MM.1S (cell line): Measurements from ENCODE around the gene BANP.
"Not testable (repeated sequence)": the region's sequence is repeated elsewhere in the genome, so short reads cannot be mapped to it uniquely, and the experiment has no call there.

Experiments used
- EZH2 ChIP-seq: fragments of 300-600 bp; sonication (generic); optimal IDR thresholded peaks from 2 replicates; pipeline ENCODE3; 2017; ENCODE audit warnings: low read depth, mild to moderate bottlenecking, antibody characterized with exemption, low read length, mixed read lengths
- EZH2phosphoT487 ChIP-seq: fragments of 300-600 bp; sonication (generic); IDR thresholded peaks from 2 replicates; pipeline ENCODE4 v1.6.1; 2018; ENCODE audit warnings: antibody characterized with exemption, low read length
- TF ChIP-seq, protein P1 (sequence below): fragments of 300-600 bp; sonication (generic); IDR thresholded peaks from 2 replicates; pipeline ENCODE4 v1.5.1; 2016; ENCODE audit warnings: antibody characterized with exemption, low read length, mixed read lengths

DNA sequence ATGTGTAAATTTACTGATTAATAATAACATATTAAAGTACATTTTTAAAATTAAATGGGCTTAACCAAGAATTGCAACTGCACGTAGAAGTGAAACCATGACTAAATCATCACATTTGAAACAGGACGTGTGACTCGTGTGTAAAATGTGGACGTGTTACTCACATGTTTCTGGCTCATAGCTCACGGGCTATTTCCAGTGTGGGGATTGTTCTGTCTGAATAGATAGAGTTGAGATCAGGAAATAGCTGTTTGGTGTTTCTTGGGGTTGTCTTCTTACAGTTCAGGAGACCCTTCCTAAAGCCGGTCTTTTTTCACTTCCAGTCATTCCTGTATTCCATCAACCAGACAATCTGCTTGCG, 32.5 kb downstream of the BANP start:
- TF ChIP-seq, protein P1, sequence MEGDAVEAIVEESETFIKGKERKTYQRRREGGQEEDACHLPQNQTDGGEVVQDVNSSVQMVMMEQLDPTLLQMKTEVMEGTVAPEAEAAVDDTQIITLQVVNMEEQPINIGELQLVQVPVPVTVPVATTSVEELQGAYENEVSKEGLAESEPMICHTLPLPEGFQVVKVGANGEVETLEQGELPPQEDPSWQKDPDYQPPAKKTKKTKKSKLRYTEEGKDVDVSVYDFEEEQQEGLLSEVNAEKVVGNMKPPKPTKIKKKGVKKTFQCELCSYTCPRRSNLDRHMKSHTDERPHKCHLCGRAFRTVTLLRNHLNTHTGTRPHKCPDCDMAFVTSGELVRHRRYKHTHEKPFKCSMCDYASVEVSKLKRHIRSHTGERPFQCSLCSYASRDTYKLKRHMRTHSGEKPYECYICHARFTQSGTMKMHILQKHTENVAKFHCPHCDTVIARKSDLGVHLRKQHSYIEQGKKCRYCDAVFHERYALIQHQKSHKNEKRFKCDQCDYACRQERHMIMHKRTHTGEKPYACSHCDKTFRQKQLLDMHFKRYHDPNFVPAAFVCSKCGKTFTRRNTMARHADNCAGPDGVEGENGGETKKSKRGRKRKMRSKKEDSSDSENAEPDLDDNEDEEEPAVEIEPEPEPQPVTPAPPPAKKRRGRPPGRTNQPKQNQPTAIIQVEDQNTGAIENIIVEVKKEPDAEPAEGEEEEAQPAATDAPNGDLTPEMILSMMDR = not testable (repeated sequence)
- TF ChIP-seq EZH2phosphoT487, EZH2: not testable (repeated sequence)
